Caki2 (cell line): Measurements from ENCODE around the gene USP40. TPM values are rescaled to one million over a fixed set of nuclear protein-coding genes. Genes with fewer than 3 reads are reported as not detected.

Experiments
- DNase-seq: peaks from one replicate; pipeline ENCODE4 v3.0.0-alpha.2; 2015; ENCODE audit warnings: low read depth
- in situ Hi-C: cut with HindIII; loops from 2 replicates; pipeline ENCODE4 v1.10.0; 2016; ENCODE audit warnings: low sequenced_read_pairs, low pct_unique_long_range_greater_than_20kb, mixed read lengths
- total RNA-seq: library from RNA; depleted of rRNA; stranded (reverse); fragments of >200 nt; shearing (Covaris generic); gene quantifications from 2 replicates; pipeline ENCODE4 v1.2.3, GENCODE V29; 2014; ENCODE audit warnings: low replicate concordance

The USP40 gene
- total RNA-seq, 1 experiment from 2014 or later: 23.4 TPM

- in situ Hi-C loops: no loop called here
- DNase-seq: no peak
Measured at GRCh38 chr2:233468047-233468740, 98.4 kb downstream of the USP40 start.

GRCh38 chr2:233466991-233467603 lies 99.5 kb downstream of the USP40 start:
- in situ Hi-C loops: no loop called here
- no peak for DNase-seq

- no peak for DNase-seq
- in situ Hi-C loops: no loop called here
Measured at GRCh38 chr2:233464531-233465240, 101.9 kb downstream of the USP40 start.

DNA sequence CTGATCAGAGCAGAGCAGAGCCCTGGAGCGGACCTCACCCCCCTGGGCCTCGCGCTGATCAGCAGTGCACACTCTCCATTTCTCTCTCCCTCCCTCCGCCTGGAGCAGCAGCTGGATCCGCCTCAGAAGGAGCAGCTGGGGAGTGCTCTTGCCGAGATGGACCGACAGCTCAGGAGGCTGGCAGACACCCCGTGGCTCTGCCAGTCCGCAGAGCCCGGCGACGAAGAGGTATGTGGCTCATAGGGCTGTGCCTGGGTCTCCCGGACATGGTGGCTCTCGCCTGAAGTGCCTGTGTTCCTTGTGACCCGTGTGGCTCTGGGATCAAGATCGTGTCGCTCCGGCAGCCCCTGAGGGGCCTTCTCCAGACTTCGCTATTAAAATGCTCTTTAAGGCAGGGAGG lies 102.5 kb downstream of the USP40 start:
- DNase-seq: no peak
- in situ Hi-C loops: no loop called here

DNA sequence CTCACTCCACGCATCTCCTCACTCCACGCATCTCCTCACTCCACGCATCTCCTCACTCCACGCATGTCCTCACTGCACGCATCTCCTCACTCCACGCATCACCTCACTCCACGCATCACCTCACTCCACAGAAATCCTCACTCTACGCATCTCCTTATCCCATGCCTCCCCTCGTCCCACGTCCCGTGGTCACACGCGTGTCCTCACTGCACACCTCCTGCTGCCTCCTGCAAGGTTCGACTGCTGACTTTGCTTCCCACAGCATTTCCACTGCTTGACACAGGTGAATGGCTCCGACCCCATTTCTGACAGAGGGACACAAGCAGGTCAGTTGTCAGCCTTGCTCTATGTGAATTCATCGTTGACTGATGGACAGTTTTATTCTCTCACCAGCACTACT lies 103.0 kb downstream of the USP40 start:
- in situ Hi-C loops: no loop called here
- DNase-seq: no peak

- in situ Hi-C loops: no loop called here
- DNase-seq: no peak
Measured at GRCh38 chr2:233462826-233463470, 103.6 kb downstream of the USP40 start.

DNA sequence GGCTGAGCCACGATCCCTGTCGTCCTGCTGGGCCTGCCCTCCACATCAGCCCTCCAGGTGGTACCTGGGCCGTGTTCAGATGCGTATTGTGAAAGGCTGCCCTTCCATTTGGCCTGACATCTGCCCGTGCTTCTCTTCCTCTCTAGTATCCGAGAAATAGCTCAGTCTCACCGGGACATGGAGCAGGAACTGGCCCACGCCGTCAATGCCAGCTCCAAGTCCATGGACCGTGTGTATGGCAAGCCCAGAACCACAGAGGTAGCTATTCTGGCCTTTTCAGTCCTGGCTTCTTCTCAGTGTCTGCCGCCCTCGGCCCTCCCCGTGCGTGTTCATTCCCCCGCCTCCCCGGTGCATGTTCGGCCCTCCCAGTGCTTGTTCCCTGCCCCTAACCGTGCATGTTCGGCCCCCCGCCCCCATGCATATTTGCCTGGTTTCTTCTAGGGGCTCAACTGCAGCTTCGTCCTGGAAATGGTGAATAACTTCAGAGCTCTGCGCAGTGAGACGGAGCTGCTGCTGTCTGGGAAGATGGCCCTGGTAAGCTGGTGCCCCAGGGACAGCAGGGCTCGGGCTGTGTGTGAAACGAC lies 104.3 kb downstream of the USP40 start:
- in situ Hi-C loops: no loop called here
- DNase-seq: no peak

- in situ Hi-C loops: no loop called here
- no peak for DNase-seq
Measured at GRCh38 chr2:233461481-233461891, 105.1 kb downstream of the USP40 start.

DNA sequence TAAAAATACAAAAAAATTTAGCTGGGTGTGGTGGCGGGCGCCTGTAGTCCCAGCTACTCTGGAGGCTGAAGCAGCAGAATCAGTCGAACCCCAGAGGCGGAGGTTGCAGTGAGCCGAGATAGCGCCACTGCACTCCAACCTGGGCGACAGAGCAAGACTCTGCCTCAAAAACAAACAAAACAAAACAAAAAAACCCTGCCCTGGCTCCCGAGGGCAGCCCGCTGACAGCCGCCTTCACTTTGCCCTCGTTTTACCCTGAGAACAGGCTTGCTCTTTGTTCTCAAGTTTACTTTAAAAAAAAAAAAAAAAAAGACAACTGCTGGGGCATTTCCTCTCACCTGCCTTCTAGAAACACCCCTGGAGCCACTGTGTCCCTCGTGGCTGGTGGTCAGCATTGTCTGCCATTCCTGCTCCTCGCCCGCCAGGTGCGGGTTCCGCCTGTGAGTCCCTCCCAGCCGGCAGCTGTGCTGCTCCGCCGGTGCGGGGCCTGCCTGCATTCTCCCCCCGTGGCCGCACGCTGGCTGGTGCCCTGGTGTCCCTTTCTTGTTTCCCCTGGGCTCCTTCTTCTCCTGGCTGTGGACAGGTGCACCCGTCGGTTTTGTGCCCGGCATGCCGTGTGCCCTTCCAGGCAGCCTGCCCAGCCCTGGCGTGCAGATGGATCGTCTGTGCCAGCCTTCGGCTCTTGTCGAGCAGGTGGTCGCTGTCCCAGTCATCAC lies 105.7 kb downstream of the USP40 start:
- no peak for DNase-seq
- in situ Hi-C loops: no loop called here

- DNase-seq: no peak
- in situ Hi-C loops: no loop called here
Measured at GRCh38 chr2:233459426-233459825, 107.2 kb downstream of the USP40 start.

DNA sequence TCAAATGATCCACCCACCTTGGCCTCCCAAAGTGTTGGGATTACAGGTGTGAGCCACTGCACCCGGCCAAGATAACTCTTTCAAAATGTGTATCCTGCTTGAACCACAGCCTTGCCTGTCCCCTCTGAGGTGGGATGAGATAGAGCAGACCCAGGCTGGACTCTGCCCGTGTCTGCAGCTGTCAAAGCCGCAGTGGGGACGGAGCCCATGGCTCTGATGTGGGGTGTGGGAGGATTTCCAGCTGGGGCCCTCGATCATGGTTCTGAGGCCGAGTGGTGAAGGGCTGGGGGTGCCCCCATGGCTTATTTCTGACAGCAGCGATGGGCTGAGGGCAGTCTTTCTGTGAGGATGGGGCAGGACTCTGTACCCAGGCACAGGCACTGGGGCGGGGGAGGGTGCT lies 107.8 kb downstream of the USP40 start:
- DNase-seq: no peak
- in situ Hi-C loops: no loop called here

- no peak for DNase-seq
- in situ Hi-C loops: no loop called here
Measured at GRCh38 chr2:233458031-233458610, 108.5 kb downstream of the USP40 start.

- in situ Hi-C loops: no loop called here
Measured at GRCh38 chr2:233457356-233457755, 109.2 kb downstream of the USP40 start.

DNA sequence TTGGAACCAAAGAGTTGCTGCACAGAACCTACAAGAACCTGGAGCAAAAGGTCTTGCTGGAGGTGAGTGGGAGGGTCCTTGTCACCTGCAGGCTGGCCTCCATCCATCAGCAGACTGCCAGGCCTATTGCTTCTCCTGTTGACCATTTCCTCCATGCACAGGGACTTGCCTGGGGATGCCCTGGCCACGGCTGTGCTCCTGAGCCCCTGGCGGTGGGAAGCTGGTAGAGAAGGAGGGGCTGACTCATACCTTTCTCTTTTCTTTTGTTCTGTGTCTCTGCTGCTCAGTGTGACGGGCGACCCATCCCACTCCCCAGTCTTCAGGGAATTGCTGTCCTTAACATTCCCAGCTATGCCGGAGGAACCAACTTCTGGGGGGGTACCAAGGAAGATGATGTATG lies 109.6 kb downstream of the USP40 start:
- in situ Hi-C loops: no loop called here
- DNase-seq: no peak

More at GRCh38 chr2:233457356-233457755, 109.2 kb downstream of the USP40 start:
- DNase-seq: no peak

GRCh38 chr2:233456111-233456510 lies 110.5 kb downstream of the USP40 start:
- in situ Hi-C loops: no loop called here
- no peak for DNase-seq

- in situ Hi-C loops: no loop called here
Measured at GRCh38 chr2:233455491-233455890, 111.1 kb downstream of the USP40 start.

GRCh38 chr2:233455006-233455405 lies 111.6 kb downstream of the USP40 start:
- in situ Hi-C loops: no loop called here
- no peak for DNase-seq

More at GRCh38 chr2:233455491-233455890, 111.1 kb downstream of the USP40 start:
- DNase-seq: no peak

DNA sequence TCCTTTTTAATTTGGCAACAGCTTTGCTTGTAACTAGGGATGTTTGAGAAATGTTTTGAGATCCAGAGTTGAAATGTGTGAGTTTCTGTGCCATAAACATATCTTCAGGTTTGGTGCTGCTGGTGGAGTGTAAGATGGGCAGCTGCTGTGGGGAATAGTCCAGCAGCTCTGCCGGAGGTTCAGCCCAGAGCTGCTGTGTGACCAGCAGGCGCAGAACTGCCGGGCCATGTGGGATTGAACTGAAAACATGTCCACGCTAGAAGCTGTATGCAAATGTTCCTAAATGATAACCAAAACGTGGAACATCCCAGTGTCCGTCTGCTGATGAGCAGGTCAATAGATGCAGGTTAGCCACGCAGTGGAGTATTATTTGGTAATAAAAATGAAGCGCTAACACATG lies 112.7 kb downstream of the USP40 start:
- no peak for DNase-seq
- in situ Hi-C loops: no loop called here
